Uterus (tissue), 4 donors: ENCODE results near the gene MVP. TPM values are rescaled to one million over a fixed set of nuclear protein-coding genes. Genes with fewer than 3 reads are reported as not detected.
"Not testable (repeated sequence)": the region's sequence is repeated elsewhere in the genome, so short reads cannot be mapped to it uniquely, and the experiment has no call there.

Experiments
- DNase-seq, 2 donors: peaks; one replicate each; pipeline ENCODE4 v3.0.0-alpha.2; 2019 to 2020
- H3K27ac ChIP-seq, 2 donors: fragments of 200-600 bp; sonication (generic); 1 replicate in 1 of 2; 2 replicates in 1 of 2; pipeline ENCODE4 v1.5.1; 2016 to 2018
- H3K27me3 ChIP-seq, 2 donors: fragments of 200-600 bp; sonication (generic); one replicate each; pipeline ENCODE4 v1.5.1; 2018 to 2019; ENCODE audit warnings: control low read depth in 1 of 2
- H3K36me3 ChIP-seq, 2 donors: fragments of 200-600 bp; sonication (generic); one replicate each; pipeline ENCODE4 v1.5.1; 2019; ENCODE audit warnings: control low read depth in 1 of 2
- H3K4me1 ChIP-seq, 2 donors: fragments of 200-600 bp; sonication (generic); one replicate each; pipeline ENCODE4 v1.5.1; 2018 to 2019; ENCODE audit warnings: control low read depth in 1 of 2
- H3K4me3 ChIP-seq, 2 donors: fragments of 200-600 bp; sonication (generic); 1 replicate in 1 of 2; 2 replicates in 1 of 2; pipeline ENCODE4 v1.5.1; 2018 to 2019; ENCODE audit warnings: mild to moderate bottlenecking in 1 of 2
- H3K9me3 ChIP-seq, 2 donors: fragments of 200-600 bp; sonication (generic); one replicate each; pipeline ENCODE4 v1.5.1; 2019; ENCODE audit warnings: control low read depth in 1 of 2
- POLR2A ChIP-seq, 2 donors: fragments of 450-650 bp; IDR thresholded peaks; one replicate each; pipeline ENCODE4 v1.6.1; 2016; ENCODE audit warnings: antibody characterized with exemption in 2 of 2, mild to moderate bottlenecking in 1 of 2, moderate library complexity in 1 of 2
- intact Hi-C: fragments of 100-400 bp; cut with DNase I; formaldehyde crosslinking; loops from one replicate; pipeline ENCODE4 v1.15.1; 2023; ENCODE audit warnings: low total_unique reads
- total RNA-seq, 4 donors: library from RNA; depleted of rRNA in 3 of 4; stranded (reverse); fragments of >200 nt in 3 of 4; gene quantifications; one replicate each; pipeline versions ENCODE4 v1.1.0 to v1.2.4, GENCODE V29; 2014 to 2023
- TF ChIP-seq, protein P1 (sequence below), 4 experiments: fragments of 200-600 bp in 2 of 4; fragments of 450-650 bp in 2 of 4; sonication (generic) in 2 of 4; IDR thresholded peaks; one replicate each; pipeline ENCODE4 v1.5.1; 2016 to 2019; ENCODE audit warnings: antibody characterized with exemption in 4 of 4, mild to moderate bottlenecking in 2 of 4, moderate library complexity in 1 of 4
- donor health status: DM: yes; HTN: yes; CAD: no.

The MVP gene
- 100 to 1,000 TPM in 1 of 4 donors, 10 to 100 TPM in 3; 38.4 to 132 (median 67.4) TPM for total RNA-seq

DNA sequence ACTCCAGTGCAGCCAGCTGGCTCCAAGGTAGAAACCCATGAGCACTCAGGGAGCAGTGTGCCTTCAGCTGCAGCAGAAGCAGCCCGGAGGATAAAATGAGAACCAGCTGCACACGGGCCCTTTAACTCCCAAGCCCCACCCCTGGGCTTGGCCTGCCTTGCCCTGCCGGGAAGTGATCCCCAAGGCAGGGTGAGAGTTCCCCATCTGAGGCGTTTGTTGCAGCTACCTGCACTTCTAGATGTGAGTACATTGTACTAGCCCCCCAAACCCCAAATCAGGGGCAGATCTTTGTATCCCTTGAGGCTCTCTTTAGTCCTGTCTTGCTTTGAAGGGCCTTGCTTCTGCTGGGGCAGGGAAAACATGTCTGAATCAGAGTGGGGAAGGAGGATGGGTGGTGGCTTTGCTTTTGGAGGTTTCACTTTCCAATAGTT, at the start of gene MVP:
Gene MVP, plus strand, starts transcription at position 192 of the 431 bp plus-strand sequence. CDS start 10,088 bp downstream, outside the sequence.
- Histone ChIP-seq H3K27me3 (no peaks in the 10 kb centered on the region), H3K9me3 (no peaks in the 10 kb centered on the region), H3K27ac (peak within 1 kb of the TSS; percentile 85 to 91), H3K4me1 (peaks cover 7 to 10% of the 10 kb centered on the region in 2 donors), H3K36me3 (no peaks in the 10 kb centered on the region), H3K4me3 (peak within 1 kb of the TSS; percentile 50 to 68)
- peak; percentile 61 to 73 for DNase-seq
- TF ChIP-seq POLR2A (IDR thresholded peaks at IDR 0.05): peak; percentile 25
- TF ChIP-seq, protein P1, sequence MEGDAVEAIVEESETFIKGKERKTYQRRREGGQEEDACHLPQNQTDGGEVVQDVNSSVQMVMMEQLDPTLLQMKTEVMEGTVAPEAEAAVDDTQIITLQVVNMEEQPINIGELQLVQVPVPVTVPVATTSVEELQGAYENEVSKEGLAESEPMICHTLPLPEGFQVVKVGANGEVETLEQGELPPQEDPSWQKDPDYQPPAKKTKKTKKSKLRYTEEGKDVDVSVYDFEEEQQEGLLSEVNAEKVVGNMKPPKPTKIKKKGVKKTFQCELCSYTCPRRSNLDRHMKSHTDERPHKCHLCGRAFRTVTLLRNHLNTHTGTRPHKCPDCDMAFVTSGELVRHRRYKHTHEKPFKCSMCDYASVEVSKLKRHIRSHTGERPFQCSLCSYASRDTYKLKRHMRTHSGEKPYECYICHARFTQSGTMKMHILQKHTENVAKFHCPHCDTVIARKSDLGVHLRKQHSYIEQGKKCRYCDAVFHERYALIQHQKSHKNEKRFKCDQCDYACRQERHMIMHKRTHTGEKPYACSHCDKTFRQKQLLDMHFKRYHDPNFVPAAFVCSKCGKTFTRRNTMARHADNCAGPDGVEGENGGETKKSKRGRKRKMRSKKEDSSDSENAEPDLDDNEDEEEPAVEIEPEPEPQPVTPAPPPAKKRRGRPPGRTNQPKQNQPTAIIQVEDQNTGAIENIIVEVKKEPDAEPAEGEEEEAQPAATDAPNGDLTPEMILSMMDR (IDR thresholded peaks at IDR 0.05): no peak
- intact Hi-C loops: no loop called here

GRCh38 chr16:29772330-29772729, 47.9 kb upstream of the MVP start:
- H3K36me3 ChIP-seq, H3K27me3 ChIP-seq, intact Hi-C loops, H3K4me1 ChIP-seq, H3K27ac ChIP-seq, H3K4me3 ChIP-seq, H3K9me3 ChIP-seq, DNase-seq: not testable (repeated sequence)

DNA sequence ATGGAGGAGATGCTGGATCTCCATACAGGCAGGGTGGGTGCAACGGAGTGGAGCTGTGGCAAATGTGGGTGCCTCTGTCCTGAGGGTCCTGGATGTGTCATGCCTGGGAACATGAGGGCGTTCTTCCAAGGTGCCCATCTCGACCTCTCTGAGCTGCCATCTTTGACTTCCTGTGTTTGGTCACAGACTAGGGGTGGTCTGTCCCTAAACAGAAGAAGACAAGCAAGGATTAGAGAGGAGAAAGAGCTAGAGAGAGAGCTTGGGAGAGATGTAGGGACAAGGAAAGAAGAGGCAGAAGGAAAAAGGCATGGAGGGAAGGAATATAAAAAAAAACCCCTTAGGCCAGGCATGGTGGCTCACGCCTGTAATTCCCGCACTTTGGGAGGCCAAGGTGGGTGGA, 45.5 kb upstream of the MVP start:
- no peaks in the 10 kb centered on the region for H3K9me3 ChIP-seq
- no peaks in the 10 kb centered on the region for H3K36me3 ChIP-seq
- H3K4me3 ChIP-seq: no peak overlapping the region
- no peak for TF ChIP-seq POLR2A (IDR thresholded peaks at IDR 0.05)
- TF ChIP-seq, protein P1 (IDR thresholded peaks at IDR 0.05): no peak
- intact Hi-C loops: no loop called here
- no peaks in the 10 kb centered on the region for H3K27me3 ChIP-seq
- H3K27ac ChIP-seq: no peak overlapping the region
- DNase-seq: no peak
- H3K4me1 ChIP-seq: no peaks in the 10 kb centered on the region

GRCh38 chr16:29775742-29776408, 44.4 kb upstream of the MVP start:
- Histone ChIP-seq H3K27me3 (no peaks in the 10 kb centered on the region), H3K9me3 (no peaks in the 10 kb centered on the region), H3K36me3 (no peaks in the 10 kb centered on the region), H3K4me3 (no peak overlapping the region), H3K4me1 (no peaks in the 10 kb centered on the region), H3K27ac (no peak overlapping the region)
- DNase-seq: no peak
- TF ChIP-seq, protein P1 (IDR thresholded peaks at IDR 0.05): no peak
- intact Hi-C loops: no loop called here

DNA sequence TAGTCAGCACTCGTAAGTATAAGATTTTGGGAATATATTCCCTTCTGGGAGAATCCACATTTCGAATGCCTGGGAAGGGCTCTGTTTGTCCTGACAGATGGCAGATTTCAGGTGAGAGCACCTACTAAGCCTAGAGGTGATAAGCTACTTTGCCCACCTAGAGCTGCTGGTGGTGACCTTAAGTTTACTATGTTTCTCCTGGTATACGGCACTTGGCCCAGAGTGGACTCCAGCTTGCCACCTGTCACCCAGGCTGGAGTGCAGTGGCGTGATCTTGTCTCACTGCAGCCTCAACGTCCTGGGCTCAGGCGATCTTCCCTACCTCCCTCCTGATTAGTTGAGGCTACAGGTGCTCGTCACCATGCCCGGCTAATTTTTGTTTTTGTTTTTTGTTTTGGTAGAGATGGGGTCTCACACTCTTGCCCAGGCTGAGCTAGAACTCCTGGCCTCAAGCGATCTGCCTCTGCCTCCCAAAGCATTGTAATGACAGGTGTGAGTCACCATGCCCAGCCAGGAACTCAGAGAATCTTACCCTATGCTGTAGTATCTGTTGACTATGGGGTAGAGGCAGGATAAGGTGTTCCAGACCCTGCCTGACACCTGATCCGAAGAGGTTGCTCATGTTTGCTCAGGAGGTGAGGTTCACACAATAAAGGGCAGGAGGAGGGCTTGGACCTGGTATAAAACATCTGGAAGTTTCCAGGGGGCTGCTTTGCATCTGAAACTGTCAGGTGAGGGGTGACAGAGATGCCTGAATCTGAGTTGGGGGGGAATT, 42.5 kb upstream of the MVP start, which contains the start of gene ZG16:
Gene ZG16, plus strand, starts transcription at position 681 of the 775 bp plus-strand sequence. CDS start 1,011 bp downstream, outside the sequence.
- intact Hi-C loops: no loop called here

More for the DNA sequence above, 42.5 kb upstream of the MVP start, which contains the start of gene ZG16:
- no peaks in the 10 kb centered on the region for H3K36me3 ChIP-seq
- H3K27me3 ChIP-seq: no peaks in the 10 kb centered on the region
- no peaks in the 10 kb centered on the region for H3K4me1 ChIP-seq
- no peak within 1 kb of the TSS for H3K4me3 ChIP-seq
- TF ChIP-seq, protein P1 (IDR thresholded peaks at IDR 0.05): no peak
- no peak for TF ChIP-seq POLR2A (IDR thresholded peaks at IDR 0.05)
- no peak within 1 kb of the TSS for H3K27ac ChIP-seq
- no peaks in the 10 kb centered on the region for H3K9me3 ChIP-seq
- no peak for DNase-seq
